ENCODE data around the gene INTS6.

The INTS6 gene

DNA sequence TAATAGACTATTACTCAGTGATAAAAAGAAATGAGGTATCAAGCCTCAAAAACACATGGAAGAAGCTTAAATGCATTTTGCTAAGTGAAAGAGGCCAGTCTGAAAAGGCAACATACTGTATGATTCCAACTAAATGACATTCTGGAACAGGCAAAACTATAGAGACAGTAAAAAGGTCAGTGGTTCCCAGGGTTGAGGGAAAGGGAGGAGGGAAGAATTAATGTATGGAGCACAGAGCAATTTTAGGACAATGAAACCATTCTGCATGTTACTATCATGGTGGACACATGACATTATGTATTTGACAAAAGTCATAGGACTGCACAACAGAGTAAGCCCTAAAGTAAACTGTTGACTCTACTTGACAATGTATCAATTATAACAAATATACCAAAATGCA lies 119.0 kb downstream of the INTS6 start:
- H3K27ac ChIP-seq (ENCODE audit: poor library complexity, severe bottlenecking): no peak overlapping the region
- ATAC-seq (ENCODE audit: low read depth) (no peak), DNase-seq (ENCODE audit: low spot score) (no peak)
- no peak overlapping the region for H3K4me3 ChIP-seq (ENCODE audit: severe bottlenecking)
- TF ChIP-seq, protein P1, sequence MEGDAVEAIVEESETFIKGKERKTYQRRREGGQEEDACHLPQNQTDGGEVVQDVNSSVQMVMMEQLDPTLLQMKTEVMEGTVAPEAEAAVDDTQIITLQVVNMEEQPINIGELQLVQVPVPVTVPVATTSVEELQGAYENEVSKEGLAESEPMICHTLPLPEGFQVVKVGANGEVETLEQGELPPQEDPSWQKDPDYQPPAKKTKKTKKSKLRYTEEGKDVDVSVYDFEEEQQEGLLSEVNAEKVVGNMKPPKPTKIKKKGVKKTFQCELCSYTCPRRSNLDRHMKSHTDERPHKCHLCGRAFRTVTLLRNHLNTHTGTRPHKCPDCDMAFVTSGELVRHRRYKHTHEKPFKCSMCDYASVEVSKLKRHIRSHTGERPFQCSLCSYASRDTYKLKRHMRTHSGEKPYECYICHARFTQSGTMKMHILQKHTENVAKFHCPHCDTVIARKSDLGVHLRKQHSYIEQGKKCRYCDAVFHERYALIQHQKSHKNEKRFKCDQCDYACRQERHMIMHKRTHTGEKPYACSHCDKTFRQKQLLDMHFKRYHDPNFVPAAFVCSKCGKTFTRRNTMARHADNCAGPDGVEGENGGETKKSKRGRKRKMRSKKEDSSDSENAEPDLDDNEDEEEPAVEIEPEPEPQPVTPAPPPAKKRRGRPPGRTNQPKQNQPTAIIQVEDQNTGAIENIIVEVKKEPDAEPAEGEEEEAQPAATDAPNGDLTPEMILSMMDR (IDR thresholded peaks at IDR 0.05; ENCODE audit: poor library complexity, severe bottlenecking): no peak
- H3K4me1 ChIP-seq (ENCODE audit: insufficient read depth, poor library complexity, severe bottlenecking): no peaks in the 10 kb centered on the region
- no peaks in the 10 kb centered on the region for H3K36me3 ChIP-seq (ENCODE audit: low read depth)
- no peaks in the 10 kb centered on the region for H3K9me3 ChIP-seq (ENCODE audit: severe bottlenecking)
- H3K27me3 ChIP-seq (ENCODE audit: insufficient read depth, poor library complexity, severe bottlenecking): no peaks in the 10 kb centered on the region

DNA sequence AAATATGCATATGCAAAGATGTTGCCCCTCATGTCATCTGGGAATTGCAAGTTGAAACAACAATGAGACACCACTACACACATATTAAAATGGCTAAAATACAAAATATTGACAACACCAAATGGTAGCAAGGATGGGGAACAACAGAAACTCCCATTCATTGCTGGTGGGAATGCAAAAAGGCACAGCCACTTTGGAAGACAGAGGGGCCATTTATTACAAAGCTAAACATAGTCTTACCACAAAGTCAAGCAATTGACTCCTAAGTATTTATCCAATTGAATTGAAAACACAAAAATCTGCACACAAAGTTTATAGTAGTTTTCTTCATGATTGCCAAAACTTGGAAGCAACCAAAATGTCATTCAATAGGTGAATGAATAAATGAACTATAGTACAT lies 119.4 kb downstream of the INTS6 start:
- DNase-seq (ENCODE audit: low spot score) (no peak), ATAC-seq (ENCODE audit: low read depth) (no peak)
- H3K9me3 ChIP-seq (ENCODE audit: severe bottlenecking): no peaks in the 10 kb centered on the region
- H3K4me3 ChIP-seq (ENCODE audit: severe bottlenecking): no peak overlapping the region
- H3K27me3 ChIP-seq (ENCODE audit: insufficient read depth, poor library complexity, severe bottlenecking): no peaks in the 10 kb centered on the region
- H3K27ac ChIP-seq (ENCODE audit: poor library complexity, severe bottlenecking): no peak overlapping the region
- H3K36me3 ChIP-seq (ENCODE audit: low read depth): no peaks in the 10 kb centered on the region
- TF ChIP-seq, protein P1 (IDR thresholded peaks at IDR 0.05; ENCODE audit: poor library complexity, severe bottlenecking): no peak
- H3K4me1 ChIP-seq (ENCODE audit: insufficient read depth, poor library complexity, severe bottlenecking): no peaks in the 10 kb centered on the region

DNA sequence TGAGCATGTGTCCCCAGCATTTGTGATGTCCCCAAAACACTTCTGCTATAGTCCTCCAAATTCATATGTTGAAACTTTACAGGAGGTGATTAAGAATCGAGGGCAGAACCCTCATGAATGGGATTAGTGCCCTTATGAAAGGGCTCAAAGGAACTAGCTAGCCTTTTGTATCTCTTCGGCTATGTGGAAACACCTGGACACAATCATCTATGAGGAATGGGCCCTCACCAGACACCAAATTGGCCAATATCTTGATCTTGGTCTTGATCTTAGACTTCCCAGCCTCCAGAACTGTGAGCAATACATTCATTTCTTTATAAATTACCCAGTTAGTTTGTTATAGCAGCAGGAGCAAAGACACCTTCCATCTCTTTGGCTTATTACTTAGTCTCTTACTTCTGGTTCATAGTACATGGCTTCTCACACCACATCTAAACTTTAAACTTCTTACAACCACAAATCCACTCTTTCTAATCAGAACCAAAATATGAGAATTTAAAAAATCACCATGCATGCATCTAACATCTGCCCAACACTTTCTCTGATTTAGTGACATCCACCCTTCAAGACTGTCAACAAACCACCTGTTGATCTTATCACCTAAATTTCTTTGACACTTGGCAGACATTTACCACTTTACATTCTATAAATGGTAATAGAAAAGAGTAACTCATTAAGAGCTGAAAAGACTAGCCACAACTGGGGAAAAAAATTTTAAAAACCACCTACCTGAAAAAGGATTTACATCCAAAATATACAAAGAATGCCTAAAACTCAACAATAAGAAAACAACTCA lies 120.1 kb downstream of the INTS6 start:
- DNase-seq (ENCODE audit: low spot score): no peak
- Histone ChIP-seq H3K4me3 (ENCODE audit: severe bottlenecking) (no peak overlapping the region), H3K4me1 (ENCODE audit: insufficient read depth, poor library complexity, severe bottlenecking) (no peaks in the 10 kb centered on the region), H3K27me3 (ENCODE audit: insufficient read depth, poor library complexity, severe bottlenecking) (no peaks in the 10 kb centered on the region), H3K27ac (ENCODE audit: poor library complexity, severe bottlenecking) (no peak overlapping the region), H3K36me3 (ENCODE audit: low read depth) (no peaks in the 10 kb centered on the region), H3K9me3 (ENCODE audit: severe bottlenecking) (no peaks in the 10 kb centered on the region)
- no peak for ATAC-seq (ENCODE audit: low read depth)
- TF ChIP-seq, protein P1 (IDR thresholded peaks at IDR 0.05; ENCODE audit: poor library complexity, severe bottlenecking): no peak

DNA sequence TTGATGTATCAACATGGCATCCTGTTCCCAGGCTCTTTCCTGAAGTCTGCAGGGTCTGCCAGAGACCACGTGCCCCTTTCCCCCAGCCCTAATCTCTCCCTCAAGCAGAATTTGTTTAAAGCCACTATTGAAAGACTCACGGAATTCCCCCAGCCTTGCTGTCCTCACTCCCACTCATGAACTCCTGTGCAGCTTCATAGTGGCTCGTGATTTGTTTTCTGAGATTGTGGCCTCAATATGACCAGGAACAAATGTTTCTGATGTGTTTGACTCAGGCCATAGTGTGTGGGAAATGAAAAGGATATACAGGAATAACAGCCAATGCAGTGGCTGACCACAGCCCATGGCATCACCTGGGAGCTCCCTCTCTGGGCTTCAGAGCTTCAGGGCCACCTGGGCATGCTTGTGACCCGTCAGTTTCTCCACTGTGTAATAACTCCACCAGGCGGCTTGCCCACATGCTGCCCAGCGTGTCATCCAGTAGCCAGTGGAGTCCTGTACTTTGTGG lies 121.4 kb downstream of the INTS6 start:
- DNase-seq (ENCODE audit: low spot score): no peak

More for the DNA sequence above, 121.4 kb downstream of the INTS6 start:
- Histone ChIP-seq H3K27ac (ENCODE audit: poor library complexity, severe bottlenecking) (no peak overlapping the region), H3K36me3 (ENCODE audit: low read depth) (no peaks in the 10 kb centered on the region), H3K9me3 (ENCODE audit: severe bottlenecking) (no peaks in the 10 kb centered on the region), H3K27me3 (ENCODE audit: insufficient read depth, poor library complexity, severe bottlenecking) (no peaks in the 10 kb centered on the region), H3K4me3 (ENCODE audit: severe bottlenecking) (no peak overlapping the region), H3K4me1 (ENCODE audit: insufficient read depth, poor library complexity, severe bottlenecking) (no peaks in the 10 kb centered on the region)
- ATAC-seq (ENCODE audit: low read depth): no peak
- TF ChIP-seq, protein P1 (IDR thresholded peaks at IDR 0.05; ENCODE audit: poor library complexity, severe bottlenecking): no peak

Data from RWPE2 (cell line).